Measurements from ENCODE around the gene SOBP. TPM values are rescaled to one million over a fixed set of nuclear protein-coding genes. Genes with fewer than 3 reads are reported as not detected.
"Not testable (repeated sequence)": the region's sequence is repeated elsewhere in the genome, so short reads cannot be mapped to it uniquely, and the experiment has no call there.

Gene SOBP
- total RNA-seq, 1 donor from 2014 or later, result 0.09 TPM

DNA sequence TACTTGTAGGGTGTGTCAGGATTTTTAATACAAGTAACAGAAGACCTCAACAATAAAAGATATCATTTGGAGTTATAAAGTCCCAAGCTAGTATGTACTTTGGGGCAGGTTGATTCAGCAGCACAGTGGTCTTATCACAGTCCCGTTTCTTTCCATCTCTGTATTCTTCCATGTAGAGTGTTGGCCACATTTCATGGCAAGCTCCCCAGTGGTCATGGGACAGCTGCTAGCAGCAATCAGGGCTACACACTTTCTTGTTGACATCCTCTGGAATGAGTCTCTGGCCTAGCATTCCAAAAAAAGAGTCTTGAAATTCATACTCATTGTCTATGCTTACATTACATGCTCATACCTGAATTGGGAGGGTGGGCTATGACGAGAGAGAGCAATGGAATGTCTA lies 53.2 kb downstream of the SOBP start:
- no peak overlapping the region for H3K27ac Mint-ChIP-seq
- H3K4me3 Mint-ChIP-seq, result no peak overlapping the region
- intact Hi-C loops (cut with micrococcal nuclease), result no loop called here
- no peak for DNase-seq
- H3K36me3 Mint-ChIP-seq (ENCODE audit: low read depth), result no peaks in the 10 kb centered on the region
- H3K4me1 Mint-ChIP-seq, result no peaks in the 10 kb centered on the region
- peaks cover 34% of the 10 kb centered on the region for H3K27me3 Mint-ChIP-seq
- H3K9me3 Mint-ChIP-seq, result no peaks in the 10 kb centered on the region

DNA sequence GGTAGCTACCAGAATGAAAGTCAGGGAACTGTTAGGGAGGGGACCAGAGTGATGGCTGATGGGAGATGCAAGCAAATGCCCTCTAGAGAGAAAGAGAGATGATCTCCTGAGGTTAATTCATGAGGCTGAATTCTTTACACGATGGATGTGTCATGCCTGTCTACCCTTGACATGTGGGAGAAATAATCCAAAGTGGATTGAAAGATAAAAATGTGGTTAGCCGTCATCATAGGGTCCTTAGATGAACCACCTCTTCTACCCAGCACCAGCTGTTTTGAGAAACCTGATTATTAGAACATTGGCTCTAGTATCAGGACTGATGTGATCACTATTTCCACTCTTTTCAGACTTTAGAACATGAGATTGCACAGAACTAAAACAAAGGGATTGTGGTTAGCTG lies 53.6 kb downstream of the SOBP start:
- no peaks in the 10 kb centered on the region for H3K9me3 Mint-ChIP-seq
- intact Hi-C loops (cut with micrococcal nuclease), result no loop called here
- peaks cover 33% of the 10 kb centered on the region for H3K27me3 Mint-ChIP-seq
- H3K36me3 Mint-ChIP-seq (ENCODE audit: low read depth), result no peaks in the 10 kb centered on the region
- H3K4me3 Mint-ChIP-seq, result no peak overlapping the region
- DNase-seq, result no peak
- H3K27ac Mint-ChIP-seq, result no peak overlapping the region
- no peaks in the 10 kb centered on the region for H3K4me1 Mint-ChIP-seq

DNA sequence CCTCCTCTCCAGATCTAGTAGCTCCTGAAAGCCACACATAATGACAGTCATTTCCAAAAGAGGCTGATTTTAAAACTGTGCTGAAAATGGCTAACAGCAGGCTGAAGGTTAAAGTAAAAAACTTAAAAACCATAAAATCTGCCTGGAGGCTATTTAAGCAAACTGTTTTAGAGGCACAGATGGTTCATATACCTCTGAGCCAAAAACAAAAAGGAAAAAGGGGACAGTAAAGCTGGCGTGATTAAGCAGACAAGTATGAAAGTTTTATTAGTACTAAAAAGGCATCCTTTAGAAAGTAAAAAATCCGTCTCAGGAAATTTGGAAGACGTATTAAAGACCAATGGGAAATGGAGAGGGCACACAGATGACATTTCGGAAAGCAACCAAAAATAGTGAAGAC lies 55.8 kb downstream of the SOBP start:
- intact Hi-C loops (cut with micrococcal nuclease), result no loop called here
- H3K27me3 Mint-ChIP-seq, result peaks cover 28% of the 10 kb centered on the region
- DNase-seq, result no peak
- no peaks in the 10 kb centered on the region for H3K9me3 Mint-ChIP-seq
- H3K4me1 Mint-ChIP-seq, result no peaks in the 10 kb centered on the region
- H3K27ac Mint-ChIP-seq, result no peak overlapping the region
- H3K4me3 Mint-ChIP-seq, result no peak overlapping the region
- no peaks in the 10 kb centered on the region for H3K36me3 Mint-ChIP-seq (ENCODE audit: low read depth)

DNA sequence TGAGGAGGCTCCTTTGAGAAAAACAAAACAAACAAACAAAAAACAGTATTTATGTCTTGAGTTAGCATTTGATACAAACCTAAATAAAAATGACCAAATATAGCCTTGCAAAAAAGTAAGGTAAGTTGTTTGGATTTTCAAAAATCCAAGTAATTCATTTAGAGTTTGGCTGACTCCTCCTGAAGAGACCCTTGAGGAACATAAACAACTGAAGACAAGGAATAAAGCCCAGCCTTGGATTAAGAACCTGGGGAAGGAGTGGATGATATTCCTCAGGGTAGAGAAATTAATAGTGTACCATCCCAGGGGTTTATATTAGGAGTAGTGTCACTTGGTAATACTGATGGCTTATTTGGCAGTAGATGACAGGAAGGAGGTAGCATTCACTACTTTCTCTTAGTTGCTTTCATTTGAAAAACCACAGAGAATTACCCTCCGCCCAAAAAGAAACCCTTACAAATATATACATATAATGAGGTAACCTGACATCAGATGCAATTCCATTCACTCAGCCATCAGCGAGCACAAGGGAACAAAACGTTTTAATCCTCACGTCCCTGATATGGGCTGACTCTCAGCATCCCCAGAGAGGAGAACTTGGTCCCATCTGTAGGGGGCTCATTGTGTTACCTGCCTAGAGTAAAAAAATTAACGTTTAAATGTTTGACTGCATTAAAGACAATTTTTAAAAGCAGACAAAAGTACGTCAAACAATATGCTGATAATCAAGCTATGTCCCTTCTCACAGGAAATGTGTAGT lies 57.0 kb downstream of the SOBP start:
- no peak overlapping the region for H3K4me3 Mint-ChIP-seq
- no peaks in the 10 kb centered on the region for H3K9me3 Mint-ChIP-seq
- H3K36me3 Mint-ChIP-seq (ENCODE audit: low read depth), result no peaks in the 10 kb centered on the region
- no peak overlapping the region for H3K27ac Mint-ChIP-seq
- peaks cover 28% of the 10 kb centered on the region for H3K27me3 Mint-ChIP-seq
- intact Hi-C loops (cut with micrococcal nuclease), result no loop called here
- no peaks in the 10 kb centered on the region for H3K4me1 Mint-ChIP-seq
- DNase-seq, result no peak

DNA sequence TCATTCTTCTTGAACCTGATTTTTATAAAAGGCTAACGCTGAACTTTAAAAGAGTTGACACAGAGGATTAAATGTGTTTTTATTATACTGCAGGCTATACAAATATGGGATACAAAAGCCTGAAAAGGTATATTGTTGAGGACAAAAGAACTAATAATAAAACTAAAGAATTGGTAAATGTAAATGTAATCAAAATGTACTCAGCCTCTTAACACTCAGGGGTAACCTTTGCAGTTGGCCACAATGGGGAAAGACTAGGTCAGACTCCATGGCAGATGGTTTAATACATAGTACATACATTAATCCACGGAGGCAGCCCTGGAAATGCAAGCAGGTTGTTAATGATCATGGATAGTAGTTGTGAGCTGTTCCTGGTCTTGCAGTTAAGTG lies 57.5 kb downstream of the SOBP start:
- intact Hi-C loops (cut with micrococcal nuclease), result no loop called here
- Mint-ChIP-seq H3K27ac (no peak overlapping the region), H3K36me3 (ENCODE audit: low read depth) (no peaks in the 10 kb centered on the region), H3K27me3 (peaks cover 28% of the 10 kb centered on the region), H3K4me3 (no peak overlapping the region), H3K4me1 (no peaks in the 10 kb centered on the region), H3K9me3 (no peaks in the 10 kb centered on the region)
- no peak for DNase-seq

DNA sequence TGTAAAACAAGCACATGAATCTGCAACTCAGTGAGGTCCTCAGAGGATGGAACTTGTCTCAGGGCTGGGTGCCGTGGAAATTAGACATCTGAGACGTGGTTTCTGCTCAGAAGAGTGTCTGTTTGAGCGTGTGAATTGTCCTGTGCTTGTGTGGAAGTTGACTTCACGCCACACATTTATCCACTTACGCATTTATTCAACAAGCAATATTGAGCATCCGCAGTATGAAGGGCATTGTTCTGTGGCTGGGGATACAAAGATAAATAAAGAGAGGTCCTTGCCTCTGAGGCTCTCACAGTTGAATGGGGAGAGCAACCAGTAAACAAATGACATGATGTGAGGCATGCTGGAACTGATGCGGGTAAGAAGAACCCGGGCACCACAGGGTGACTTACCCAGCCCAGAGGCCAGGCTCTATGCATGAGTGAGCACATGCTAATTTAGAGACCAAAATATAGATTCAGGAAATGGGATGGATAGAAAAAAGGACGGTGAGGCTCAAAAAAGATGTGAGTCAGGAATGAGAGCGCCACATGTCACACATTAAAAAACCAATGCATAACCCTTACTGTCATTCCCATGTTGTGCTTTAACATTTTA lies 60.4 kb downstream of the SOBP start:
- H3K9me3 Mint-ChIP-seq, result no peaks in the 10 kb centered on the region
- no peak overlapping the region for H3K27ac Mint-ChIP-seq
- intact Hi-C loops (cut with micrococcal nuclease), result no loop called here
- H3K27me3 Mint-ChIP-seq, result peaks cover 16% of the 10 kb centered on the region
- H3K36me3 Mint-ChIP-seq (ENCODE audit: low read depth), result no peaks in the 10 kb centered on the region
- H3K4me1 Mint-ChIP-seq, result no peaks in the 10 kb centered on the region
- no peak for DNase-seq
- H3K4me3 Mint-ChIP-seq, result no peak overlapping the region

DNA sequence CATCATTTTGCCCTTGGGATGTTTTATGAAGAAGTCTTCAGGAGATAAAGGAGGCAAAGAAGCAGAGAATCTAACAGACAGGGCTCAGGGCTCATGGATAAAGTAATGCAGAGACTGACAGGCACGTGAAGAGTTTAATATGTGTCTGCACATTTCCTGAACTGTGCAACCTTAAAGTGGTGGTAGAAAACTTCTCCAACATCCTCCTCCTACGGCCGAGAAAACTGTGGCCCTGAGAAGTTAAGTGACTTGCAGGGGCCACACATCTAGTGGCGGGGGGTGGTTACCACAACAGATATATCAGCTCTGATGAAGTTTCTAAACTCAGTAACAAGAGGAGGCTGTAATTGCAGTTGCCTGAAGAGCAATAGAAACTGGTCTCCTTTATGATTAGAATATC lies 61.0 kb downstream of the SOBP start:
- Mint-ChIP-seq H3K9me3 (no peaks in the 10 kb centered on the region), H3K27ac (no peak overlapping the region), H3K36me3 (ENCODE audit: low read depth) (no peaks in the 10 kb centered on the region), H3K4me3 (no peak overlapping the region), H3K27me3 (peaks cover 17% of the 10 kb centered on the region), H3K4me1 (no peaks in the 10 kb centered on the region)
- intact Hi-C loops (cut with micrococcal nuclease), result no loop called here
- DNase-seq, result no peak

DNA sequence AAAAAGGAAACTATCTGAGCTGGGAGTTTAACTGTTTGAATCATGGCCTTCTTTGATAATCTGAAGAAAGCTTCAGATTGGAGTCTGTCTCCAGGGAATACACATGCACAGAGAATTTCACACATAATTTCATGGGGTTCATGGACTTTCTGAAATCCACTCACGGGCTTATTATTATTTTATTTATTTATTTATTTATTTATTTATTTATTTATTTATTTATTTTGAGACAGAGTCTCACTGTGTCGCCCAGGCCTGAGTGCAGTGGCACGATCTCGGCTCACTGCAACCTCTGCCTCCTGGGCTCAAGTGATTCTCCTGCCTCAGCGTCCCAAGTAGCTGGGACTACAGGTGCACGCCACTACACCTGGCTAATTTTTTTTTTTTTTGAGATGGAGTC lies 63.2 kb downstream of the SOBP start:
- H3K4me3 Mint-ChIP-seq; H3K27ac Mint-ChIP-seq; H3K36me3 Mint-ChIP-seq (ENCODE audit: low read depth); H3K4me1 Mint-ChIP-seq; DNase-seq; intact Hi-C loops (cut with micrococcal nuclease); H3K9me3 Mint-ChIP-seq: not testable (repeated sequence)
- H3K27me3 Mint-ChIP-seq, result peaks cover 18% of the 10 kb centered on the region

DNA sequence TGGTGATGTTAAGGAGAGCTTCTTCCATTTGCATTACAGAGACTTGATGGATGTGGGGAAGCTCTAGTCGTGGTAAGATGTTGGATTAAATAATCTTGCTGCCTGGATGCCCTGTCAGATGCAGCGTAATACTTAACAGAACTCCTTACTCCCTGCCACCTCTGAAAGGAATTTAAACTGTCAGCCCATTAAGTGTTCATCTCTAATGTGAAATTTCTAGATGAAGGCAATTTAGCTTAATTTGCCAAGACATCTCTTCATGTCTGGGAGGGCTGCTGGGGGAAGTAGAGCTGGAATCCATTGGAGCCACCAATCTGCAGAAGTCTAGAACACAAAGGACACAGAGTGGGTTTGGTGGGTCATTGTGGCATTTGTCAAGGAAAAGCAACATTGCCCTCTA lies 64.4 kb downstream of the SOBP start:
- intact Hi-C loops (cut with micrococcal nuclease), result no loop called here
- no peaks in the 10 kb centered on the region for H3K9me3 Mint-ChIP-seq
- no peaks in the 10 kb centered on the region for H3K4me1 Mint-ChIP-seq
- no peak for DNase-seq
- no peaks in the 10 kb centered on the region for H3K36me3 Mint-ChIP-seq (ENCODE audit: low read depth)
- peaks cover 21% of the 10 kb centered on the region for H3K27me3 Mint-ChIP-seq
- no peak overlapping the region for H3K4me3 Mint-ChIP-seq
- H3K27ac Mint-ChIP-seq, result no peak overlapping the region

DNA sequence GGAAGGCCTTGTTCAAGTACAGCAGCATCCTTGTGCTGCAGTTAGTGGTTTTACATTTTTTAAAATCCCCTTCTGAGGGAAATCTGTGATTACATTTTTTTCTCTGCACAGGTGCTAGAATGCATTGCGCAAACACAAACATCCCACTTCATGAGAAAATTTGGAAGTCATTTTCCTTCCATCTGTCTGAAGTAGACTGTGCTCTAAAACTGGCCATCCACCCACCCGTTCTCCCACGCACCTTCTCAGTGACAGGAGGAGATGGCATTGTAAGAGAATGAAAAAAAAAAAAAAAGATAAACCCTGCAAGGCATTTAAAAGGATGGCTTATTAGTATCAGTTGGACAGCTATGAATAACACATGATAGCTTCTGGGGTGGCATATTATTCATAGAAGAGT lies 65.0 kb downstream of the SOBP start:
- Mint-ChIP-seq H3K4me1 (no peaks in the 10 kb centered on the region), H3K9me3 (no peaks in the 10 kb centered on the region), H3K36me3 (ENCODE audit: low read depth) (no peaks in the 10 kb centered on the region), H3K27ac (no peak overlapping the region), H3K4me3 (no peak overlapping the region), H3K27me3 (peaks cover 24% of the 10 kb centered on the region)
- intact Hi-C loops (cut with micrococcal nuclease), result no loop called here
- no peak for DNase-seq

DNA sequence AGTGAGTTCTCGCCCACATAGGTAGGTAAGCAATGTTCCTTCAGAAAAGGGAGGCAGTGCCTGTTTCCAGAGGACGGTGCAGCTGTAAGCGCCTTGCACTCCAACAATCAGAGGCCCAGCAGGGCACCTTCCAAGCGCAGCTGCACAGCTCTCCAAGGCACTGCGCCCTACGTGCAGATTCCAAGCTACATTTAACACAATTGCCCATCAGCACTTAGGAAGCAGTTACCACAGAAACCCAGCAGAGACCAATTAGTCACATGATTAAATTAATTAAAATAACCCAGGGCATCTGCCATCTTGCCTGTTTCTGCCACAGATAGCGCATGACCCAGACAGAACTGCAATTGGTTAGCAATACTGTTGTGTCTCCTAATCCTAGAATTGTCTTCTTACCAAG lies 65.5 kb downstream of the SOBP start:
- no peak overlapping the region for H3K4me3 Mint-ChIP-seq
- no peak overlapping the region for H3K27ac Mint-ChIP-seq
- no peaks in the 10 kb centered on the region for H3K36me3 Mint-ChIP-seq (ENCODE audit: low read depth)
- no peaks in the 10 kb centered on the region for H3K4me1 Mint-ChIP-seq
- no peak for DNase-seq
- no peaks in the 10 kb centered on the region for H3K9me3 Mint-ChIP-seq
- intact Hi-C loops (cut with micrococcal nuclease), result no loop called here
- peaks cover 23% of the 10 kb centered on the region for H3K27me3 Mint-ChIP-seq

DNA sequence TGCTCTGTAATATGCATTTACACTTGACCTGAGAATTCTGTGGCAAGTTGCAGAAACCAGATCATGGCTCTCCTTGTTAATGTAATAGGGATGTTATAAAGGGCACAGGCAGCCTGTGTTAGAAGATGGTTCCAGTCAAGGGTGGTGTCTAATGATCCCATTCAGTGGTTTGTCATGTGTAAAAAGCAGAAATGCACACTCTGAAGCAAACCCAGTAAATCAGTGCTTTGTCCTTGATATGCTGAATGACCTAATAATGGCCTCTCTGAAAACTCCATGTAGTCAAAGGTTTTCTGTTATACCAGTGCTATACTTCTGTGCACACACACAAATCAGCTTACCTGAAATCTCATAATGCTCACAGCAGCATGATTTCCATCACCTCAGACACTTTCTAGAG lies 66.2 kb downstream of the SOBP start:
- intact Hi-C loops (cut with micrococcal nuclease), result no loop called here
- no peak for DNase-seq
- no peaks in the 10 kb centered on the region for H3K36me3 Mint-ChIP-seq (ENCODE audit: low read depth)
- H3K4me3 Mint-ChIP-seq, result no peak overlapping the region
- no peaks in the 10 kb centered on the region for H3K9me3 Mint-ChIP-seq
- H3K27me3 Mint-ChIP-seq, result peaks cover 25% of the 10 kb centered on the region
- H3K4me1 Mint-ChIP-seq, result no peaks in the 10 kb centered on the region
- H3K27ac Mint-ChIP-seq, result no peak overlapping the region

DNA sequence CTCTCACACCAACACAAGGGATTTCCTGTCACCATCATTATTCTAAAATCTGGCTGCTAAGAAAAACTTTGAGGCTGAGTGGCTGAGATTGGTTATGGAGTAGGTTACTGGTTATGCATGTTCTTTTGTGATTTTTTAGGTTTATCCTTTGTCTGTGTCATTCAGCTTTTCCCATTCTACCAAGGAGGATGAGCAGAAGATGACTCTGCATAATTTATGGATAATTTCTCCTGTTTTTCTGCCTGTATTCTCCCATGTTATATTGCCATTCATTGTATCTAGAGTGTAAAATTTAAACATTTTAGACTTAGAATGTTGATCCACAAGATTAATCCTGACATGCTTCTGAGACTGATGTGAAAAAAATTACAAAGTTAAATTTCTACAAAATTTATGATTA lies 67.8 kb downstream of the SOBP start:
- H3K4me3 Mint-ChIP-seq, result no peak overlapping the region
- intact Hi-C loops (cut with micrococcal nuclease), result no loop called here
- H3K36me3 Mint-ChIP-seq (ENCODE audit: low read depth), result no peaks in the 10 kb centered on the region
- H3K9me3 Mint-ChIP-seq, result no peaks in the 10 kb centered on the region
- no peaks in the 10 kb centered on the region for H3K4me1 Mint-ChIP-seq
- H3K27me3 Mint-ChIP-seq, result peaks cover 28% of the 10 kb centered on the region
- no peak overlapping the region for H3K27ac Mint-ChIP-seq
- DNase-seq, result no peak

DNA sequence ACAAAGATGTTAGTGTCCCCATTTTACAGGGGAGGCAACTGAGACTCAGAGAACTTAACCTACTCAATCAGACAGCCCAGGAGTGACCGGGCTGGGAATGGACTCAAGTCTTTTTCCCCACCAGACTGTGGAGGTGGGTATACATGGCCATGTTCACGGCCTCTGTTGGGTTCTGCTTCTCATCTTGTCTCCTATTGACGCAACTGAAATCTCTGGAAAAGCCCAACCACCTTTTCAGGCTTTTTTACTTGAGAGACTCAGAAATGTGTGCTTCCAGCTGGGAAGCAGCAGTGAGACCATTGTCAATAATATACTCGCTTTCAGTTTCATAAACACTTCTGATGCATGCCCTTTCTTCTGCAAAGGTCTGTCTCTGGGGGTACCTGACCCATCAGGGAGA lies 70.7 kb downstream of the SOBP start:
- H3K4me3 Mint-ChIP-seq, result no peak overlapping the region
- H3K27ac Mint-ChIP-seq, result no peak overlapping the region
- peaks cover 28% of the 10 kb centered on the region for H3K27me3 Mint-ChIP-seq
- H3K36me3 Mint-ChIP-seq (ENCODE audit: low read depth), result no peaks in the 10 kb centered on the region
- H3K9me3 Mint-ChIP-seq, result no peaks in the 10 kb centered on the region
- intact Hi-C loops (cut with micrococcal nuclease), result no loop called here
- DNase-seq, result no peak
- H3K4me1 Mint-ChIP-seq, result no peaks in the 10 kb centered on the region

DNA sequence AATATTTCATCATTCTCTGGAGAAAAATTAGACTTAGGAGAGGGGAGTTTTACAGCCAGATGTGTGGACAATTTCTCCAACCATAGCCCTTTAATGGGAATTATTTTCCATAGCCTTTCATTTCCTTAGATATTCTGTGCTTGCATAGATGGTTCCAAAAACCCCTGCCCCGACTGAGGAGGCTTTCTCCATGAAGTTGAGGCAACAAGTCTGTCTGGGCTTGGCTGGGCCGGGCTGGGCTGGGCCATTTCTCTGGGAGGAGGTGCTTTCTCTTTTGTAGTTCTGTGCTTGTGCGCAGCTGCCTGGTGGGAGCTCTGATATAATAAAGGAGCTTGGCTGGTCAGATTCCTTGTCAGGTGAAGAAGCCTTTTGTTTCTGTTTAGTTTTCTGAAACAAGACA lies 71.4 kb downstream of the SOBP start:
- Mint-ChIP-seq H3K4me1 (no peaks in the 10 kb centered on the region), H3K9me3 (no peaks in the 10 kb centered on the region)

More for the DNA sequence above, 71.4 kb downstream of the SOBP start:
- intact Hi-C loops (cut with micrococcal nuclease), result no loop called here
- H3K36me3 Mint-ChIP-seq (ENCODE audit: low read depth), result no peaks in the 10 kb centered on the region
- no peak overlapping the region for H3K4me3 Mint-ChIP-seq
- no peak overlapping the region for H3K27ac Mint-ChIP-seq
- no peak for DNase-seq
- peaks cover 27% of the 10 kb centered on the region for H3K27me3 Mint-ChIP-seq
